Tibial nerve (tissue), 4 donors: ENCODE measurements around the gene PEX3. TPM values are rescaled to one million over a fixed set of nuclear protein-coding genes. Genes with fewer than 3 reads are reported as not detected.

Experiments
- DNase-seq, 2 donors: peaks; one replicate each; pipeline ENCODE4 v3.0.0-alpha.2; 2019; ENCODE audit warnings: low spot score in 2 of 2
- H3K27ac ChIP-seq, 4 donors: fragments of 200-600 bp; sonication (generic) in 3 of 4; one replicate each; pipeline ENCODE4 v1.5.1; 2017 to 2019; ENCODE audit warnings: mild to moderate bottlenecking in 1 of 4
- H3K27me3 ChIP-seq, 2 donors: fragments of 200-600 bp; sonication (generic) in 1 of 2; one replicate each; pipeline versions ENCODE4 v1.5.1 to v1.6.0; 2017 to 2019
- H3K36me3 ChIP-seq, 3 donors: fragments of 200-600 bp; sonication (generic); one replicate each; pipeline ENCODE4 v1.5.1; 2018 to 2019
- H3K4me1 ChIP-seq, 4 donors: fragments of 200-600 bp; sonication (generic) in 3 of 4; one replicate each; pipeline ENCODE4 v1.5.1; 2017 to 2019
- H3K4me3 ChIP-seq, 4 donors: fragments of 200-600 bp; sonication (generic) in 3 of 4; one replicate each; pipeline ENCODE4 v1.5.1; 2017 to 2019; ENCODE audit warnings: mild to moderate bottlenecking in 1 of 4, moderate library complexity in 1 of 4
- H3K9me3 ChIP-seq, 4 donors: fragments of 200-600 bp; sonication (generic) in 3 of 4; one replicate each; pipeline ENCODE4 v1.5.1; 2017 to 2019
- CTCF ChIP-seq, 5 experiments: fragments of 200-600 bp in 3 of 5; fragments of 450-650 bp in 2 of 5; sonication (generic) in 3 of 5; IDR thresholded peaks; one replicate each; pipeline ENCODE4 v1.5.1; 2016 to 2019; ENCODE audit warnings: antibody characterized with exemption in 5 of 5, mild to moderate bottlenecking in 3 of 5, moderate library complexity in 2 of 5
- EP300 ChIP-seq, 2 donors: sonication (generic); formaldehyde crosslinking; IDR thresholded peaks; one replicate each; pipeline ENCODE4 v1.6.1; 2017; ENCODE audit warnings: antibody characterized with exemption in 2 of 2, mild to moderate bottlenecking in 1 of 2
- POLR2A ChIP-seq, 2 donors: fragments of 450-650 bp; IDR thresholded peaks; one replicate each; pipeline ENCODE4 v1.6.1; 2017; ENCODE audit warnings: antibody characterized with exemption in 2 of 2, mild to moderate bottlenecking in 2 of 2, moderate library complexity in 2 of 2
- WGBS, 2 donors: methylation state at CpG; one replicate each; pipeline ENCODE4 v1.1.5; 2018; 5-methylcytosine and 5-hydroxymethylcytosine counted together
- total RNA-seq, 4 donors: library from RNA; depleted of rRNA; stranded (reverse); fragments of >200 nt; gene quantifications; one replicate each; pipeline ENCODE4 v1.1.0, GENCODE V29; 2016

PEX3 gene
- total RNA-seq, 4 donors from 2014 or later, result 9.0 to 20.6 (median 13.7) TPM

DNA sequence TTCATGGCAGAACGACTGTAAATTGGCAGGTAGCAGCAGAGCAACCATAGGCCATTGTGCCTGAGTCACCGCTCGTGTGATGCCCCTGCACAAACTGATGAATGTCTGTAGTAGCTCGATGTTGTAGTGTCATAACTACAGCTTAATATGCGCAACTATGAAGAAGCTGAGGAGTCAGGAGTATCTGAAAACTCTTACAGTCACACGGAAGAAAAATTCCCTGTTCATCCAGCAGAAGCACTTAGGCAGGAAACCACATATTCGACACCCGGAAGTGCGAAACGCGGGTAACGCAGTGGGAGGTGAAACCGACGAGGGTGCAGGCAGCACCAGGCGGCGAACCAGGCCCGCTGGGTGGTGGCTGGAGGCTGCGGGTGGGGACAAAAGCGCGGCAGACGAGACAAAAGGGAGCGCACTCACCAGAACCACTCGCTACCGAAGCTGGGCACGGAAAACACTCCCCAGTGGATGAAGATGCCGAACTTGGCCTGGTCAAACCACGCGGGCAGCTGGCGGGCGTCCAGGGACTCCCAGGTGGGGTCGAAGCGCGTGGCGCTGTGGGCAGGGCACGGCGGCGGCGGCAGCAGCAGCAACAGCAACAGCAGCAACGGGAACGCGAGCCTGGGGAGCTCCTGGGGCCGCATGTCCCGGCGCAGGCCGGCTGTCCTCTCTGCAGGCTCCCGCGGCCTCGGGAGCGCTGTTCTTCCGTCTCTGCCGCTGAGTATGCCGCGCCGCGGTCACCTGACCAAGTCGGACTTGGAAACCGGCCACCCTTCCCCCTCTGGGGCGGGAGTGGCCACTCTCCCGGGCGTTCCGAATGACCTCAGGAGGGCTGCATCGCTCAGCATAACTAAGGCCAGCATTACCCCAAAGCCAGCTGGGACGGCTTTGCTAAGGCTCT is 60.6 kb downstream of the PEX3 start, which contains the start of gene FUCA2:
FUCA2 (minus strand) TSS at position 730 of the 901 bp plus-strand sequence; CDS start at position 644, 86 bp downstream.
- Histone ChIP-seq H3K4me3 (peak within 1 kb of the TSS; percentile 65 to 94 (median 78)), H3K9me3 (no peaks in the 10 kb centered on the region), H3K36me3 (peaks cover 0 to 14% (median 0%) of the 10 kb centered on the region in 3 donors), H3K4me1 (peaks cover 0 to 38% (median 14%) of the 10 kb centered on the region in 4 donors), H3K27ac (peak within 1 kb of the TSS; percentile 65 to 89 (median 86)), H3K27me3 (no peaks in the 10 kb centered on the region)
- peak; percentile 76 to 84 for DNase-seq
- 3 to 4% methylated on average over 27 to 51 of the region's 63 CpGs for WGBS, 2 donors
- TF ChIP-seq EP300 (IDR thresholded peaks at IDR 0.05) (peak in 1 of 2 donors; percentile 70), POLR2A (IDR thresholded peaks at IDR 0.05) (peak; percentile 54 to 61), CTCF (IDR thresholded peaks at IDR 0.05) (peak in 1 of 5 experiments; percentile 25)

DNA sequence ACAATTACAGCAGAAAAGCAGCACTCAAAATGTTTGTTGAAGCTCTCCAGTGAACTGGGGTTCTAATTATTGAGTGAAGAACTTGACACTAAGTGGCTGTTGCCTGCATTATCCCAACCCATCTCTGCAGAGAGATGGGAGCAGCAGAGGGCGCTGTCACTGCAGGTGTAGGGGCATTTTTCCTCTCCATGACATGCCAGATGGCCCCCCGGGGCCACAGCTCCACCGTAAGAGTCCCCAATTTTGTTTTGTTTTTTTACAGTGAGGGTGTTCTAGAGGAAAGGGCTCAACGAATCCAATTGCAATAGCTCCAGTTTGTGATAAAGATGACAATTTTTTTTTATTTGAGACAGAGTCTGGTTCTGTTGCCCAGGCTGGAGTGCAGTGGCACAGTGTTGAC is 62.8 kb downstream of the PEX3 start:
- Histone ChIP-seq H3K9me3 (no peaks in the 10 kb centered on the region), H3K36me3 (no peaks in the 10 kb centered on the region), H3K4me1 (peaks cover 0 to 33% (median 14%) of the 10 kb centered on the region in 4 donors), H3K27me3 (no peaks in the 10 kb centered on the region), H3K27ac (no peak overlapping the region), H3K4me3 (no peak overlapping the region)
- no peak for DNase-seq
- no peak for TF ChIP-seq POLR2A (IDR thresholded peaks at IDR 0.05)
- peak in 1 of 5 experiments; percentile 19 for TF ChIP-seq CTCF (IDR thresholded peaks at IDR 0.05)
- TF ChIP-seq EP300 (IDR thresholded peaks at IDR 0.05), result no peak
- WGBS, 2 donors, result 42 to 59% methylated on average over 4 of the region's 4 CpGs

DNA sequence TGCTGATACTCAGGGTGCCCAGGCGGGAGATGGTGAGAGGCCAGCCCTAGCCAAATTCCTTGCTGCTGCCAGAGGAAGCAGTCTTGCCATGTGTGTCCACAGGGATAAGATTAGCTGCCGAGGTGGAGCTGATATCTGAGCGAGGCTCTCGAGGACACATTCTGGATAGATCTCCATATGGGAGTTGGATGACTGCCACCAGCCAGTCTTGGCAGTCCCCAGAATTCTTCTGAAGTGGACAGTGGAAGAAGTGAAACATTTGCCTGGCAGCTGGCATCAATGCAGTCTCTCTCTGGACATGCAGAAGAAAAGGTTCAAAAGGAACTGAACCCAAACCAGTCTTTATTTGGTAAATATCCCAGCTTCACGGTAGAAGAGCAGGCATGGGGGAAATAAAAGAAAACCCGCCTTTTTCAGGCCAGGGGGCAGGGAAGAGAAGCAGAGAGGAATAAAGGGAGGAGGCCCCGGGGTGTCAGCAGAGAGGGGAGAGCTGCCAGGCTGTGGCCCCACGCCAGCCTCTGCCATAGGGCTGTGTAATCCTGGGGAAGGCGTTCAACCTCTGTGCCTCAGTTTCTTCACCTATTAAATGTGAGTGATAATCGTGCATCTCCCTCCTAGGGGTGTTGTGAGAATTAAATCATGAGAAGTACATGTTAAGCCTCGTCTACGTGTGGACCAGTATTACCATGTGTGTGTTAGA is 64.6 kb downstream of the PEX3 start:
- 64 to 65% methylated on average over 12 of the region's 12 CpGs for WGBS, 2 donors
- Histone ChIP-seq H3K27me3 (no peaks in the 10 kb centered on the region), H3K9me3 (no peaks in the 10 kb centered on the region), H3K4me3 (no peak overlapping the region), H3K4me1 (peaks cover 0 to 17% (median 12%) of the 10 kb centered on the region in 4 donors), H3K27ac (no peak overlapping the region), H3K36me3 (peaks cover 0 to 5% (median 0%) of the 10 kb centered on the region in 3 donors)
- no peak for TF ChIP-seq POLR2A (IDR thresholded peaks at IDR 0.05)
- TF ChIP-seq CTCF (IDR thresholded peaks at IDR 0.05), result no peak
- no peak for TF ChIP-seq EP300 (IDR thresholded peaks at IDR 0.05)
- no peak for DNase-seq

GRCh38 chr6:143515766-143516355 is 65.3 kb downstream of the PEX3 start:
- Histone ChIP-seq H3K27me3 (no peaks in the 10 kb centered on the region), H3K4me3 (no peak overlapping the region), H3K4me1 (peaks cover 0 to 11% (median 7%) of the 10 kb centered on the region in 4 donors), H3K36me3 (peaks cover 0 to 10% (median 0%) of the 10 kb centered on the region in 3 donors), H3K27ac (no peak overlapping the region), H3K9me3 (no peaks in the 10 kb centered on the region)
- DNase-seq, result no peak
- WGBS, 2 donors, result 86 to 90% methylated on average over 7 of the region's 7 CpGs
- TF ChIP-seq POLR2A (IDR thresholded peaks at IDR 0.05) (no peak), EP300 (IDR thresholded peaks at IDR 0.05) (no peak), CTCF (IDR thresholded peaks at IDR 0.05) (no peak)
